Right ventricle myocardium superior (tissue), 1 donor: ENCODE results near the gene TOR3A. TPM values are rescaled to one million over a fixed set of nuclear protein-coding genes. Genes with fewer than 3 reads are reported as not detected.

Source experiments
- ATAC-seq: fragments of 200-7000 bp; cut with Tn5 transposase; one replicate; pipeline ENCODE4 v1.9.1; 2020; ENCODE audit warnings: mild to moderate bottlenecking; ENCODE audit not compliant: poor library complexity
- DNase-seq: peaks from one replicate; pipeline ENCODE4 v3.0.0-alpha.2; 2020
- intact Hi-C: fragments of 100-400 bp; cut with DNase I; formaldehyde crosslinking; loops from one replicate; pipeline ENCODE4 v1.11.2; 2022
- total RNA-seq: library from RNA; stranded (reverse); fragmentation: NEBNext Ultra II Directional; extraction: Animal tissue kit (Norgen Biotek cat#: 25700); gene quantifications from one replicate; pipeline ENCODE4 v1.2.1, GENCODE V29; 2021
- donor health status: DM: no; HTN: yes; CAD: no; lungs with severe emphysema.

The TOR3A gene
- total RNA-seq, 1 donor from 2014 or later = 10.1 TPM

DNA sequence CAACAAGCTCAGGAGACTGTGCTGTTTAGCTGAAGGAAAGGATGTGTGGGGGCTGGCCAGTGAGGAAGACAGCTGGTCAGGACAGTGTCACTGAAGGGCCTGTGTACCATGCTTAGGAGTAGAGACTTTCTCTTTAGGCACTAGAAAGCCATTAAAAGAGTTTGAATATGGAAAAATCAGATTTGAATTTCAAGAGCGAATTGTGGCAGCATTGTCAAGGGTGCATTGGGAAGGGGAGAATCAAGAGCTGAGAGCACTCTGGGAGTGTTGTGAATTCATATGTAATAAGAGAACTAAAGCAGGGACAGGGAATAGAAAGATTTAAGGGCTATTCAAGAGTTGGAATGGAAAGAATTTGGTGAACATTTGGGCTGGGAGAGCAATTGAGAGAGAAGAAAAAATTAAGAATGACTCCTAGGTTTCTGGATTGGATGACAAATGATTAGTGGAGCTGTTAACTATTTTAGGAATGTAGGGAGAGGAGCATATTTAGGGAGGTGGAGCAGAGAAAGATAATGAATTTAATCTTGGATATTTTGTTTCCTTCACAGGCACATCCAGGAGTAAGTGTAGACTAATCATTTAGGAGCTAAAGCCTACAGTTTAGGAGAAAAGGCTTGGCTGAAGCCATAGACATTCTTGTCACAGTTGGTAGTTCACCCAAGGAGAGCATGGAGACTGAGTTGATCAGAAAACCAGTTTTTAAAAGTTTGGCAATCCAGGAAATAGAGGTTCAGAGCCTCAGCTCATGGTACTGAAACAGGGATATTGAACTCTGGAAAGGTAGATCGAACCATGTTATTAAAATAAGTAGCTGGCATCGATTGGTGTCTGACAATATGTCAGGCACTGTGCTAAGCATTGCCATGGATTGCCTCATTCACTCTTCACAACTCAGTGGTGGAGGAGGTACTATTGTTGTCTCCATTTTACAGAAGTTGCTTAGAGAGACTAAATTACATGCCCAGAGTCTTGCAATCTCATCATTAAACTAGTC lies 23.1 kb upstream of the TOR3A start:
- ATAC-seq = no peak
- intact Hi-C loops = no loop called here
- no peak for DNase-seq

DNA sequence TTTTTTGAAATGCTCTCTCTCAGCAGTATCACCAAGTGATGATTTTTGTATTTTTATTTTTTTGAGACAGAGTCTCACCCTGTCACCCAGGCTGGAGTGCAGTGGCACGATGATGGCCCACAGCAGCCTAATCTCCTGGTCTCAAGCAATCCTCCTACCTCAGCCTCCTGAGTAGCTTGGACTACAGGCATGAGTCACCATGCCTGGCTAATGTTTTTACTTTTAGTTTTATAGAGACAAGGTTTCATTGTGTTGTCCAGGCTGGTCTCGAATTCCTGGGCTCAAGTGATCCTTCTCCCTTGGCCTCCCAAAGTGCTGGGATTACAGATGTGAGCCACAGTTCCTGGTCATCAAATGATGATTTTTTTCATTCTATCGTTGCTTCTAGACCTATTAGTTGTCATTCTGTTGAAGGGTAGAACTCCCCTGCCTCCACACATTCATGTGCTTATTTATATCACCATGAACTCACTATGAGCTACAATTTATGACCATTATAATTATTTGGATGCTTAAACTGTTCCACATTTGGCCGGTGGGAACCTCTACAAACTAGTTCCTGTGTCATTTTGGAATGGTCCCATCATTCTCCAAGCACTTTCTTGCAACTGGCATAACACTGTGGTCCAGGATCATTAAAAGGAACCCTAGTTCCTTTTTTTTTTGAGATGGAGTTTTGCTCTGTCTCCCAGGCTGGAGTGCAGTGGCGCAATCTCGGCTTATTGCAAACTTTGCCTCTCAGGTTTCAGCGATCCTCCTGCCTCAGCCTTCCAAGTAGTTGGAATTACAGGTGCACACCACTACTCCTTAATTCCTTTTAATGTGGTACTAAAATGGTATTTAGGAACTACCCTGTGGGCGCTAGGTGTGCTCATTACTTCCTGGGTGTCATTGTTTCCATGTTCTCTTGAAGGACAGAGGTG lies 20.2 kb upstream of the TOR3A start:
- DNase-seq = no peak
- ATAC-seq = no peak
- intact Hi-C loops = no loop called here

DNA sequence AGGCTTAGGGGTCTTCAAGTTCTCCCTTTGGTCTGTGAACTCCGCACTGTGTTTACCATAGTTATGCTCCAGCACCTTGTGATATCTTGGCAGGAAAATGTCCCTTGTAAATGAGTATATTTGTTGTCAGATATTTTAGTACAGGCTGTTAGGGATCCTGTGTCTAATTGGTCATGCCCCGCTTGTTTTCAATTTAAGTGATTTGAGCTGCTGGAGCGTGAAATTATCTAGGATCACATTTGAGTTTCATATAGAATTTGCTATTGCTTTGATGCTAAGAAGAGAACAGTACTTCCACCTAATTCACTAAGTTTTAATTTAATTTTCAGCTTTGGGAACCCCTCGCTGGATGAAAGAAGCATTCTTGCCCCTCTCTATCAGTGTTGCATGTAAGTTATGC lies 15.4 kb upstream of the TOR3A start:
- intact Hi-C loops = no loop called here
- ATAC-seq = no peak
- DNase-seq = no peak

DNA sequence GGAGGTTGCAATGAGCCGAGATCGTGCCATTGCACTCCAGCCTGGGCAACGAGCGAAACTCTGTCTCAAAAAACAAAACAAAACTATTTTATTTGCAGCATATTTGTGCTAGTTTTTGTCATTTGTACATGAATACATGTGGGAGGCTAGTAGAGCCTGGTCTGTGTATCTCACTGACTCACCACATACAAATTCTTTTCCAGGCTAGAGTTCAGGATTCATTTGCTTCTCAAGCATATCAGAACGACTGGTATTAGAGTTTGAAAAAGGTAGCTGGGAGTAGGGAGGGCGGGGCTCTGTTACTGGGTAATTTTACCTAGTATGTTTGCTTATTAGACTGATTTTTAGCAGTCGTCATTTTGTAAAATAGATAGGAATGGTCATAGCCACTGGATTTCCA lies 4.5 kb upstream of the TOR3A start:
- DNase-seq (no peak), ATAC-seq (no peak)
- intact Hi-C loops = no loop called here

DNA sequence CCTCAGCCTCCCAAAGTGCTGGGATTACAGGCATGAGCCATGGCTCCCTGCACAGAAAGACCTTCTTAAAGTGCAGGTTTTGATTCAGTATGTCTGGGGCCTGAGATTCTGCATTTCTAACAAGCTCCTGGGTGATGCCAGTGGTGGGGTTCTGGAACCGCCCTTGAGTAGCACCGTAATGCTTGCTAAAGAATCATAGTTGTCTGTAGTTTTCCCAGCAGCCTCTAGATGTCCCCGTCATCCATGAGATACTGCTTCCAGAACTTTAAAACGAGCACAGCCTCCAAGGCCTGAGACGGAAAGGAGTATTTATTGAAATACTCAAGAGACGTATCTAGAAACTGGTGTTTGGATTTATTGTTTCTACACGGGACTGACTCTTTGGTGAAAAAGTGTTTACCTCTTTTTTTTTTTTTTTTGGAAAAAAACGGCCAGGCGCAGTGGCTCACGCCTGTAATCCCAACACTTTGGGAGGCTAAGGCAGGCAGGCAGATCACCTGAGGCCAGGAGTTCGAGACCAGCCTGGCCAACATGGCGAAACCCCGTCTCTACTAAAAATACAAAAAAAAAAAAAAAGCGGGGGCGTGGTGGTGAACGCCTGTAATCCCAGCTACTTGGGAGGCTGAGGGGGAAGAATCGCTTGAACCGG lies 2.6 kb upstream of the TOR3A start:
- DNase-seq = no peak
- intact Hi-C loops = no loop called here
- peak; percentile 45 for ATAC-seq

DNA sequence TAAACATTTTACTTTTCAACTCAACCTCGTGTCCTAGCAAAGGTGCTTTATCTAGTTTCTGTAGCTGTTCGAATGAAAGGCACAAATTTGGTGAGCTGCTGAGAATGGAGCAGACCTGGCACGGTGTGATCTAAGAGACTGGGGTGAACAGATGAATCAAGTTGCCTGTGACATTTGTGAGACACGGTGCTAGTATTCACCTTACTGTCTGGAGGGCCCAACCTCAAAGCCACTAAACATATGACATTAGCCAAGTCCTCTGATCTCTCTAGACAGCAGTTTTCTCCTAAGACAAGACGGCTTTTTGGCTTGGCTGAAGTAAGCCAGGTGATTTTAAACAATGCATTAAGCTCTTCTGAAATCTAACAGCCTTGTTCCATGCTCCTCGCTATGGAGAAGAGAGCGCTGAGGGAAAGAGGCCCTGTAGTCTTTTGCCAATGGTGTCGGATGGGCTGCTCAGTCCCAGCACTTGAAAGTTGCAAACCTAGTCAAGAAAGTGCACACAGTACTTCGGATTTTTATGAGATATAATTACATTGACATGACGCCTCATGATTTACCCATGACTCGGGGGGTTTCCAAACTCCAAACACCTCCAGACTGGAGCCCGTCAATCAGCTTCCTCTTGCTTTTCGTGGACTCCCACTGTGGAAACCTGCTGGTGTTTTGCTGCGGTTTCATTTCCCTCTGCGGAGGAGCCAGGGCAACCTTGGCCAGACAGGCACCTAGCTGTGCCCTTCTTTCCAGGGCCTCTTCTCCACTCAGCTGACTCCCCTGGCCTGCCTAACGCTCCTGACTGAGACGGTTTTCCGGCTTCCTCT lies 794 bp upstream of the TOR3A start:
- intact Hi-C loops = loop anchor here (5.0 to 10.0 kb wide), 2 partner anchors 214 to 286 kb away; partner anchors contain the start of genes AXDND1 and SOAT1
- DNase-seq (no peak), ATAC-seq (no peak)

DNA sequence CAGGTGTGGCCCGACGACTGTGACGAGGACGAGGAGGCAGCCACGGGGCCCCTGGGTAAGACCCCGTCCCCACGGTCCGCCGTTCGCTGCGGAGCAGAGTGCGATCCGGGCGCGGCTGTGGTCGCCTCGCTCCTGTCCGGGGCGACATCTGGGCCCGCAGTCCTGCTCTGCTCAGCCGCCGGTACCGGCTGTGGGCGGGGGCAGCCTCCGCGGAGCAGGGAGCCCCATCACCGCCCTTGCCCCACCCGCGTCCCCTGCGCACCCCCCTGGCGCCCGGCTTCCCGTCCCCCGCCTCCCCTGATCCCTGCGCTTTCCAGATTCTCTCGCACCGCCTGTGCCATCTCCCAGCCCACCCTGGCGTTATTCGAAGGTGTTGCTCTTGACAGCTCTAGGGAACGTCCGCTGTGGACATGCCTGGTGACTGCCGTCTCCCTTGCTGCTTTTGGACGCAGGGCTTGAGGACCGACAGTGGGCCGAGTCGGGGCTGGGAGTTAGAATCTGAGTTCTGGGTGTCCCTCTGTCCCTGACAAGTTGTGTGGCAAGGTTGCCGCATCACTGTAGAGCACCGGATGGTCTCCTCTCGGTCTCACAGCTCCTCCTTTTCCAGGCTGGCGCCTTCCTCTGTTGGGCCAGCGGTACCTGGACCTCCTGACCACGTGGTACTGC lies 596 bp downstream of the TOR3A start:
- ATAC-seq (peak; percentile 53), DNase-seq (peak; percentile 52)
- intact Hi-C loops = loop anchor here (5.0 to 10.0 kb wide), 2 partner anchors 212 to 285 kb away; partner anchors contain the start of genes AXDND1 and SOAT1

DNA sequence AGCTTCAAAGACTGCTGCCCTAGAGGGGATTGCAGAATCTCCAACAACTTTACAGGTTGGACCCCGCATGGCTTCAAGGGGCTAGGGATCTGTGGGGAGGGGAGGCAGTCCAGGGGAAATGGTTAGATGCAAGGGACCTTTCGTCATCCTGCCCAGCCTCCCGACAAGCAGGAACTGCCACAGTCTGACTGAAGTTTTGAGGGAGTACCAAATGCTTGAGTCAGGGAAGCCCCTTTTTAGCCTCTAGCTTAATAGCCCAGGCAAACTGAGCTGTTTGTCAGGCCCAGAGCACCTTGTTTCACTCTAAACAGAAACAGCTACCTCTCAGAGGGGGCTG lies 1.1 kb downstream of the TOR3A start:
- intact Hi-C loops = loop anchor here (5.0 to 10.0 kb wide), 2 partner anchors 212 to 284 kb away; partner anchors contain the start of genes AXDND1 and SOAT1

DNA sequence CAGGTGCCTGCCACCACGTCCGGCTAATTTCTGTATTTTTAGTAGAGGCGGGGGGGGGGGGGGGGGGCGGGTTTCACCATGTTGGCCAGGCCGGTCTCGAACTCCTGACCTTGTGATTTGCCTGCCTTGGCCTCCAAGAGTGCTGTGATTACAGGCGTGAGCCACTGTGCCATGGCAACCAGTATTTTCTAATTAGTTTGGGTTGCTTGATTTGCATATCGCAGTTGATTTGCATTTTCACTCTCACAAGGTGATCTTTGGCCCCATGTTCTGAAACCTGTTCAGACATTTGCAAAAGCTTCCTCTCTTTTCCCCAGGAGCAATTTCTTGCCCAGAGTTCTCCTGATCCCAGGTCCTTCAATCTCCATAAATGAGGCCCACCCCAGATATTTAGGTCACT lies 1.7 kb downstream of the TOR3A start:
- ATAC-seq (no peak), DNase-seq (no peak)
- intact Hi-C loops = loop anchor here (5.0 to 10.0 kb wide), 2 partner anchors 211 to 284 kb away; partner anchors contain the start of genes AXDND1 and SOAT1

More for the DNA sequence above, 1.1 kb downstream of the TOR3A start:
- no peak for DNase-seq
- no peak for ATAC-seq

DNA sequence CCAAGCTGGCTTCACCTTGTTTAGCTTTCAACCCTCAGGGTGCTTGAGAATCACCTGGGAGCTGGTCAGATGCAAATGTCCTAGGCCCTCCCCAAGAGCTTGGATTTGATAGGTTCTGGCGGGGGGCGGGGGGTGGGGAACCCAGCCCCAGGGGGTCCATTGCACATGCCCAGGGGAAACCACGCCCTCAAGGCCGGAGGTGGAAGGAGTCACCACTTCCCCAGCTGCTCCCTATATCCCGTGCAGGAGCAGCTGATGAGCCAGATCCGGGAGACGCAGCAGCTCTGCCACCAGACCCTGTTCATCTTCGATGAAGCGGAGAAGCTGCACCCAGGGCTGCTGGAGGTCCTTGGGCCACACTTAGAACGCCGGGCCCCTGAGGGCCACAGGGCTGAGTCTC lies 5.8 kb downstream of the TOR3A start:
- intact Hi-C loops = loop anchor here (10.0 kb wide), 1 partner anchor 207 kb away; the partner anchor contains the start of gene SOAT1
- ATAC-seq = no peak
- DNase-seq = no peak

DNA sequence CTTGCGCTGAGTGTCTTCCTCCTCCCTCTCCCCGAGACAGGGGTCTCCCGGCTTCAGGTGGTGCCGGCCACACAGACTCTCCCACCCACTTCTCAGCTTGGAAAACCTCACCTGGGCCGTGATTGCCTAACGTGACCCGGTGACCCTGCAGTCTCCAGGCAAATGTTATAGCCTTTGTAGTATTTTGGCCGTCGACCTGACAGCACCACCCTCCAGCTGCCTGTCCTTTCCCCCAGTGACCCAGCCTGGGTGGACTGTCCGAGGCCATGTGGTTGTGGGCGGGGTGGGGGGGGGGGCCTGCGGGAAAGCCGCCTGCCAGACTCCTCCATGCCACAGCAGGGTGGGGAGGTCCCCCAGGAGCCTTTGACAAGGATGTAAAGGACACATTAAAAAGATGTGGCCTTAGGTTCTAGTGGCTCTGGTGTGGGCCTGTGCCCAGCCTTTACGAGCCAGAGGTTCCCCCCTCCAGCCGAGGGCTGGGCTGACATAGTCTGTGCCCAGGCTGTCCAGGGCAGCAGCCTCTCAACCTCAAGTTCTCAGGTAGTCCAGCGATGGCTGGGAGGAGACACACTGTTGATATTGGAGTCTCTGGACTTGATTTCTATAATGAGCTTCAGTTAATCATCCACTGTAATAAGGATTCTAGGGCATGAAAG lies 8.1 kb downstream of the TOR3A start:
- DNase-seq (no peak), ATAC-seq (no peak)
- intact Hi-C loops = loop anchor here (10.0 kb wide), 1 partner anchor 205 kb away; the partner anchor contains the start of gene SOAT1

DNA sequence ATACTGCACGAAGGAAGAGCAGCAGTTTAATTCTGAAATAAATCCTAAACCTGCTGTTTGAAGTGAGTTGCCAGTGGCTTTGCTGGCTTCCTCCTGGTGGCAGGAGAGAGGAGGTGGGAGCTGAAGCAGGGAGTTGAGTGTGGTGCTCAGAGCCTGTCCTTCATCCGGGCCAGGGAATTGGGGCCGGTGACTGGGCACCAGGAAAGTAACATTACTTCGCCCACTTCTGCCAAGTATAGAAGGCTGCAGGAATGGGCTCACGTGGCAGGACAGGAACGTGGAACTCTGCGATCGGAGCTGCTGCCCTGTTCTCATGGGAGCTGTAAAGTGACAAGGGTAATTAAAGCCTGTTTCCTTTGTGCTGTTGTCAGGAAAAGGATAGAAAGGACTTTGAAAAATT lies 8.7 kb downstream of the TOR3A start:
- peak; percentile 63 for DNase-seq
- peak; percentile 71 for ATAC-seq
- intact Hi-C loops = no loop called here

DNA sequence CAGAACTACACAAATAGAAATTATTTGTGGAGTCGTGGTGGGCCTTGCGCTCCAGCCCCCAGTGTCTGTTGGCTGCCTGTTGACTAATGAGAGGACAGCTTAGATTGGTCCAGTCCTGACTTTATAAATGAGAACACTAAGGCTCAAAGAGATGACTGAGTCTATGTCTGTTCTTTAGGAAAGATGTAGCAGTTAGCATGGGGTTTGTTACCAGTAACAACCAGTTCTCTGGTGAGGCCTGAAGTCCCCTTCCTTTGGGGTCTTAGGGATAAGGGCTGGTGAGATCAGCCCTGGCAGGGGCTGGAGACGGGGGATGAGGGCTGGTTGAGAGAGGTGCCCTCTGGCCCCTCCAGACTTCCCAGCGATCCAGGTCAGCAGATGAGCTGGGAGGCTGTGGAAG lies 9.1 kb downstream of the TOR3A start:
- DNase-seq (no peak), ATAC-seq (no peak)
- intact Hi-C loops = no loop called here

DNA sequence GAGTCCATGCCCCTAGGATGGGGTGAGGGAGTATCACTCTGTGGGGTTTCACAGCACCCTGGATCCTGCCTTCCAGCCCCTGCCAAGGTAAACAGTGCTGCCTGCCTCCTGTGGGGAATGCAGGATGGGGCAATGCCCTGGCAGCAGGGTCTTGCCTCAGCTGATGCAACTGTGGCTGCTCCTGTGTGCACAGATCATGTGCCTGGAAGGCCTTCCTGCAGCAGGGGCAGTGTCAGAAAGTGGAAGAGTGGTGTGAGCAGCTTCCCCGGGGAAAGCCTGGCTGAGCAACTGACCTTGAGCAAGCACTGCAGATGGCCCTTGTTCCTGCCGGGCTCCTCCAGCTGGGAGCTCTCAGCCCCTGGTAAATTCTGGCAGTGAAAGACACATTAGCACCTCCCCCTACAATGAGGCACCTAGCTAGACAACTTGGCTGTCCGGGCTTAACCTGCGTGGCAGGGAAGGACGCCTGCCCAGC lies 9.9 kb downstream of the TOR3A start:
- peak; percentile 78 for DNase-seq
- ATAC-seq = peak; percentile 83
- intact Hi-C loops = no loop called here

DNA sequence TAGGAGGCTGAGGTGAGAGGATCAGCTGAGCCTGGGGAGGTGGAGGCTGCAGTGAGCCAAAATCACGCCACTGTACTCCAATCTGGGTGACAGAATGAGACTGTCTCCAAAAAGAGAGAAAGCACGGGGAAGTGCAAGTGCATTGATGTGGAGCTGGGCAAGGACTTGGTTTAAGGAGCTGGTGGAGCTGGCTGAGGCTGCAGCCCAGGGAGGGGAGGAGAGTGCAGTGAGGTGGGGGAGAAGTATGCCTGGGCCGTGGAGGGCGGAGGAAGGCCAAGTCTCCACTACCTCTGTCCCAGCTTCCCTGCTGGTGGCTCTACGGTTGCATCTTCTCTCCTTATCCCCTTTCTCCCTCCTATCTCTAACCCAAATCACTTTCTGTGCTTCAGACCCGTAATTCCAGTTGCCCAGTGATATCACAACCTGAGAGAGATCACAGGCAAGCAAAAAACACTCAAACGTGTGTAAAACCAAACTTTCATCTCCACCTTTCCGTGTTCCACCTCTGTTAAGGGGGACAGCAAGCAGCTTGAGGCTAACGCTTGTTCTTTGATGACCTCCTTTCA lies 11.1 kb downstream of the TOR3A start:
- DNase-seq (no peak), ATAC-seq (no peak)
- intact Hi-C loops = no loop called here

DNA sequence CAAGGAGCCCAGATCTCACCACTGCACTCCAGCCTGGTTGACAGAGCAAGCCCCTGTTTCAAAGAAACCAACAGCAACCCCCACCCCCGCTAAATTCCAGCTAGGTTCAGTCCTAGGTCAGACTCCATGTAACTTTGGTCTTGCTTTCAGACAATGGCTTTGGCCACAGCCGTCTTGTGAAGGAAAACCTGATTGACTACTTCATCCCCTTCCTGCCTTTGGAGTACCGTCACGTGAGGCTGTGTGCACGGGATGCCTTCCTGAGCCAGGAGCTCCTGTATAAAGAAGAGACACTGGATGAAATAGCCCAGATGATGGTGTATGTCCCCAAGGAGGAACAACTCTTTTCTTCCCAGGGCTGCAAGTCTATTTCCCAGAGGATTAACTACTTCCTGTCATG lies 12.9 kb downstream of the TOR3A start:
- no peak for ATAC-seq
- no peak for DNase-seq
- intact Hi-C loops = no loop called here
